CD4-positive, alpha-beta T cell treated with Interleukin-4 for 1 hour (primary cell): Measurements from ENCODE around the gene ZNF763.
"Not testable (repeated sequence)": the region's sequence is repeated elsewhere in the genome, so short reads cannot be mapped to it uniquely, and the experiment has no call there.

Source experiments
- DNase-seq, 2 donors: peaks; one replicate each; pipeline ENCODE4 v3.0.0-alpha.2; 2020 to 2022

Gene ZNF763

GRCh38 chr19:11964858-11965645 lies at the start of gene ZNF763:
ZNF763 (plus strand) TSS chr19:11965040; CDS start chr19:11965209, 169 bp downstream.
- peak; percentile 92 for DNase-seq

GRCh38 chr19:11921852-11922495 lies 42.9 kb upstream of the ZNF763 start:
- DNase-seq = no peak

- peak; percentile 93 to 94 for DNase-seq
Observed at GRCh38 chr19:11924886-11925650, 39.8 kb upstream of the ZNF763 start, which contains the start of gene ZNF700. ZNF700 (plus strand) TSS chr19:11925107; CDS start chr19:11925211, 104 bp downstream.

- DNase-seq = not testable (repeated sequence)
Observed at GRCh38 chr19:11925651-11926187, 39.1 kb upstream of the ZNF763 start.

GRCh38 chr19:11927227-11927626 lies 37.6 kb upstream of the ZNF763 start:
- DNase-seq = no peak

GRCh38 chr19:11931051-11931450 lies 33.8 kb upstream of the ZNF763 start:
- DNase-seq = no peak

- no peak for DNase-seq
Observed at GRCh38 chr19:11931513-11931912, 33.3 kb upstream of the ZNF763 start.

GRCh38 chr19:11935829-11936228 lies 29.0 kb upstream of the ZNF763 start:
- DNase-seq = not testable (repeated sequence)

GRCh38 chr19:11938383-11938782 lies 26.5 kb upstream of the ZNF763 start:
- not testable (repeated sequence) for DNase-seq

- DNase-seq = not testable (repeated sequence)
Observed at GRCh38 chr19:11941361-11941887, 23.4 kb upstream of the ZNF763 start.

GRCh38 chr19:11942008-11942842 lies 22.6 kb upstream of the ZNF763 start:
- no peak for DNase-seq

- DNase-seq = no peak
Observed at GRCh38 chr19:11942843-11943108, 22.1 kb upstream of the ZNF763 start.

GRCh38 chr19:11944656-11945055 lies 20.2 kb upstream of the ZNF763 start:
- DNase-seq = no peak

- no peak for DNase-seq
Observed at GRCh38 chr19:11948646-11949045, 16.2 kb upstream of the ZNF763 start.

- no peak for DNase-seq
Observed at GRCh38 chr19:11949201-11949600, 15.6 kb upstream of the ZNF763 start.

- DNase-seq = not testable (repeated sequence)
Observed at GRCh38 chr19:11949614-11950080, 15.2 kb upstream of the ZNF763 start.

- DNase-seq = no peak
Observed at GRCh38 chr19:11950312-11950711, 14.5 kb upstream of the ZNF763 start.

GRCh38 chr19:11963566-11964355 lies 1.1 kb upstream of the ZNF763 start:
- DNase-seq = peak; percentile 76 to 79

- no peak for DNase-seq
Observed at GRCh38 chr19:11964496-11964857, 363 bp upstream of the ZNF763 start.

- DNase-seq = no peak
Observed at GRCh38 chr19:11970174-11970573, 5.3 kb downstream of the ZNF763 start.

- no peak for DNase-seq
Observed at GRCh38 chr19:11971041-11971440, 6.2 kb downstream of the ZNF763 start.
